ENCODE measurements around the gene SAV1. TPM values are rescaled to one million over a fixed set of nuclear protein-coding genes. Genes with fewer than 3 reads are reported as not detected.
A peak's percentile ranks its signal among the peaks of the same experiment; 100 is the strongest.

The SAV1 gene
- total and polyA plus RNA-seq, 10 of the 15 experiments (the other 5 are each of a cell fraction or from before 2014, with no cell fraction given) = 10.1 to 29.1 (median 20.4) TPM

DNA sequence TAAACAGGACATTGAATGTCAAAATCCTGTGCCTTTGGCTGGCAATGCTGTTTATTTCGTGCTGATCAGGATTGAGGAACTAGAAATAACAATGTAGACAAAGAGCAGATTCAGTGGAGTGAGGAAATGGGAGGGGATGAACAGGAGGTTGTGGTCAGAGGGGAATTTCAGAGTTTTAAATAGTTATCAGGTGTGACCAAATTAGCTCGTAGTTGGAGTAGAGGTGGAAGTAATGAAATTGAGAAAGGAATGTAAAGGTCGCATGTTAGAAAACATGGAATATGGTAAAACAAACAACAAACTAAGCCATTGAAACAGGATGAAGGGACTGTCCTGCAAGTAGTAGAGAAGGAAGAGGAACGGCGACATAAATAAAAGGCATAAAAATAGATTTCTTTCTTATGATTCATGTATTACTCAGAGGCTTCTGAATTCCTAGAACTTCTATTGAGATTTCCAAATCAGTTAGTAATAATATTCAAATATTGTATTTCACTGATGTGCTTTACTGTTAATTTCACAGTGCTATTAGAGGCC is 9.5 kb upstream of the SAV1 start (continued):
- TF ChIP-seq PML (IDR thresholded peaks at IDR 0.05; ENCODE audit: low read length) (peak; percentile 40; the same call in 1 of the 2 replicates), HCFC1 (IDR thresholded peaks at IDR 0.05; ENCODE audit: low read length) (no peak), MTA2 (IDR thresholded peaks at IDR 0.05; ENCODE audit: low read depth) (peak; percentile 88), EGR1 (IDR thresholded peaks at IDR 0.05; ENCODE audit: borderline replicate concordance in 1 of 2, low read depth in 2 of 2, low read length in 2 of 2) (no peak), SREBF2 (IDR thresholded peaks at IDR 0.05; ENCODE audit: low read length) (no peak), BMI1 (IDR thresholded peaks at IDR 0.05; ENCODE audit: borderline replicate concordance) (0 out of 2 replicates have a peak, but pooled peaks have one; percentile 17), BHLHE40 (IDR thresholded peaks at IDR 0.05; ENCODE audit: borderline replicate concordance in 1 of 2, low read depth in 2 of 2, low read length in 1 of 2) (peak in 1 of 2 experiments; percentile 49; a peak in 1 of 4 replicates), BRCA1 (IDR thresholded peaks at IDR 0.05; ENCODE audit: low read depth, low read length) (no peak), CBFB (IDR thresholded peaks at IDR 0.05; ENCODE audit: low read depth) (no peak), ETV6 (conservative IDR thresholded peaks at IDR 0.05 in 1 of 2, IDR thresholded peaks at IDR 0.05 in 1 of 2; ENCODE audit: borderline replicate concordance in 1 of 2, low read depth in 1 of 2) (no peak), TCF3 (IDR thresholded peaks at IDR 0.05; ENCODE audit: borderline replicate concordance, insufficient read depth, low read depth, low read length) (no peak), BCL11A (IDR thresholded peaks at IDR 0.05; ENCODE audit: low read depth, low read length) (0 out of 2 replicates have a peak, but pooled peaks have one; percentile 31), RAD21 (IDR thresholded peaks at IDR 0.05; ENCODE audit: insufficient read depth, low read depth, low read length) (no peak), MTA3 (IDR thresholded peaks at IDR 0.05; ENCODE audit: borderline replicate concordance, low read length) (0 out of 2 replicates have a peak, but pooled peaks have one; percentile 51), ESRRA (IDR thresholded peaks at IDR 0.05; ENCODE audit: low read length) (no peak), ZNF24 (IDR thresholded peaks at IDR 0.05) (peak; percentile 77; the same call in 1 of the 2 replicates), SMC3 (IDR thresholded peaks at IDR 0.05; ENCODE audit: borderline replicate concordance, low read length) (no peak), FOXM1 (IDR thresholded peaks at IDR 0.05; ENCODE audit: low read depth, low read length) (peak; percentile 88; the same call in 1 of the 2 replicates)
- TF ChIP-seq, protein P1, sequence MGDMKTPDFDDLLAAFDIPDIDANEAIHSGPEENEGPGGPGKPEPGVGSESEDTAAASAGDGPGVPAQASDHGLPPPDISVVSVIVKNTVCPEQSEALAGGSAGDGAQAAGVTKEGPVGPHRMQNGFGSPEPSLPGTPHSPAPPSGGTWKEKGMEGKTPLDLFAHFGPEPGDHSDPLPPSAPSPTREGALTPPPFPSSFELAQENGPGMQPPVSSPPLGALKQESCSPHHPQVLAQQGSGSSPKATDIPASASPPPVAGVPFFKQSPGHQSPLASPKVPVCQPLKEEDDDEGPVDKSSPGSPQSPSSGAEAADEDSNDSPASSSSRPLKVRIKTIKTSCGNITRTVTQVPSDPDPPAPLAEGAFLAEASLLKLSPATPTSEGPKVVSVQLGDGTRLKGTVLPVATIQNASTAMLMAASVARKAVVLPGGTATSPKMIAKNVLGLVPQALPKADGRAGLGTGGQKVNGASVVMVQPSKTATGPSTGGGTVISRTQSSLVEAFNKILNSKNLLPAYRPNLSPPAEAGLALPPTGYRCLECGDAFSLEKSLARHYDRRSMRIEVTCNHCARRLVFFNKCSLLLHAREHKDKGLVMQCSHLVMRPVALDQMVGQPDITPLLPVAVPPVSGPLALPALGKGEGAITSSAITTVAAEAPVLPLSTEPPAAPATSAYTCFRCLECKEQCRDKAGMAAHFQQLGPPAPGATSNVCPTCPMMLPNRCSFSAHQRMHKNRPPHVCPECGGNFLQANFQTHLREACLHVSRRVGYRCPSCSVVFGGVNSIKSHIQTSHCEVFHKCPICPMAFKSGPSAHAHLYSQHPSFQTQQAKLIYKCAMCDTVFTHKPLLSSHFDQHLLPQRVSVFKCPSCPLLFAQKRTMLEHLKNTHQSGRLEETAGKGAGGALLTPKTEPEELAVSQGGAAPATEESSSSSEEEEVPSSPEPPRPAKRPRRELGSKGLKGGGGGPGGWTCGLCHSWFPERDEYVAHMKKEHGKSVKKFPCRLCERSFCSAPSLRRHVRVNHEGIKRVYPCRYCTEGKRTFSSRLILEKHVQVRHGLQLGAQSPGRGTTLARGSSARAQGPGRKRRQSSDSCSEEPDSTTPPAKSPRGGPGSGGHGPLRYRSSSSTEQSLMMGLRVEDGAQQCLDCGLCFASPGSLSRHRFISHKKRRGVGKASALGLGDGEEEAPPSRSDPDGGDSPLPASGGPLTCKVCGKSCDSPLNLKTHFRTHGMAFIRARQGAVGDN (IDR thresholded peaks at IDR 0.05) = no peak

Data from GM12878 (cell line).